A673 (cell line): Measurements from ENCODE around the gene ATG7. TPM values are rescaled to one million over a fixed set of nuclear protein-coding genes. Genes with fewer than 3 reads are reported as not detected.
A peak's percentile ranks its signal among the peaks of the same experiment; 100 is the strongest.
"Not testable (repeated sequence)": the region's sequence is repeated elsewhere in the genome, so short reads cannot be mapped to it uniquely, and the experiment has no call there.

Experiments
- BruUV-seq: library from RNA; stranded (reverse); fragments of 400-500 nt; replicated peaks from 2 replicates; lab custom pipeline; 2021; lab: Mats Ljungman, UMichigan
- CTCF ChIA-PET: fragments of 300-600 bp; sonication (Branson Sonifier 250); formaldehyde crosslinking; loops from one replicate; lab custom pipeline; 2022; ENCODE audit warnings: antibody characterized with exemption; lab: Charles Lee
- POLR2A ChIA-PET: fragments of 300-600 bp; sonication (Branson Sonifier 250); formaldehyde crosslinking; loops from one replicate; lab custom pipeline; 2022; ENCODE audit warnings: antibody characterized with exemption; ENCODE audit not compliant: low non-redundant PET; lab: Charles Lee
- DNase-seq: peaks from one replicate; pipeline ENCODE4 v3.0.0-alpha.2; 2015; ENCODE audit warnings: low spot score
- H3K27ac ChIP-seq: fragments of 200-600 bp; sonication (generic); 2 replicates; pipeline ENCODE4 v1.5.1; 2016; ENCODE audit warnings: mixed run types, low read depth, mild to moderate bottlenecking, mixed read lengths, antibody characterized with exemption, low read length; ENCODE audit not compliant: poor library complexity, severe bottlenecking
- H3K27me3 ChIP-seq: fragments of 200-600 bp; sonication (generic); replicated peaks from 2 replicates; pipeline ENCODE4 v1.6.1; 2017; ENCODE audit warnings: mixed run types, low read depth, mild to moderate bottlenecking, mixed read lengths, antibody characterized with exemption, low read length; ENCODE audit not compliant: insufficient read depth, poor library complexity
- H3K36me3 ChIP-seq: fragments of 200-600 bp; sonication (generic); 2 replicates; pipeline ENCODE4 v1.6.1; 2016; ENCODE audit warnings: mixed run types, mild to moderate bottlenecking, mixed read lengths, antibody characterized with exemption, low read length; ENCODE audit not compliant: insufficient read depth, poor library complexity, severe bottlenecking
- H3K4me1 ChIP-seq: fragments of 200-600 bp; sonication (generic); 2 replicates; pipeline ENCODE4 v1.6.1; 2017; ENCODE audit warnings: mixed run types, mild to moderate bottlenecking, mixed read lengths, antibody characterized with exemption, low read length; ENCODE audit not compliant: insufficient read depth, poor library complexity, severe bottlenecking
- H3K4me3 ChIP-seq: fragments of 200-600 bp; sonication (generic); 2 replicates; pipeline ENCODE4 v1.5.1; 2016; ENCODE audit warnings: low read depth, mixed run types, mild to moderate bottlenecking, mixed read lengths, low read length; ENCODE audit not compliant: poor library complexity, severe bottlenecking
- H3K9me3 ChIP-seq: fragments of 200-600 bp; sonication (generic); 2 replicates; pipeline ENCODE4 v1.6.1; 2016; ENCODE audit warnings: mixed run types, low read depth, mild to moderate bottlenecking, mixed read lengths, antibody characterized with exemption, low read length; ENCODE audit not compliant: poor library complexity, severe bottlenecking
- EZH2 ChIP-seq: fragments of 200-600 bp; sonication (generic); IDR thresholded peaks from 2 replicates; pipeline ENCODE4 v1.6.1; 2017; ENCODE audit warnings: borderline replicate concordance, low read depth, mild to moderate bottlenecking, mixed read lengths, antibody characterized with exemption, low read length; ENCODE audit not compliant: poor library complexity, severe bottlenecking
- intact Hi-C: fragments of 100-400 bp; cut with micrococcal nuclease; formaldehyde crosslinking; loops from one replicate; pipeline ENCODE4 v1.10.0; 2022; ENCODE audit not compliant: unreplicated experiment
- total RNA-seq: library from RNA; stranded (reverse); gene quantifications from 2 replicates; pipeline ENCODE4 v1.2.3, GENCODE V29; 2021
- TF ChIP-seq, protein P1 (sequence below): fragments of 300-800, 200-600 bp; sonication (generic); conservative IDR thresholded peaks from 2 replicates; pipeline ENCODE4 v1.5.1; 2017; ENCODE audit warnings: low read depth, mild to moderate bottlenecking, antibody characterized with exemption, low read length, moderate library complexity, mixed read lengths

Gene ATG7
- total RNA-seq, 1 experiment from 2014 or later = 30.9 TPM

DNA sequence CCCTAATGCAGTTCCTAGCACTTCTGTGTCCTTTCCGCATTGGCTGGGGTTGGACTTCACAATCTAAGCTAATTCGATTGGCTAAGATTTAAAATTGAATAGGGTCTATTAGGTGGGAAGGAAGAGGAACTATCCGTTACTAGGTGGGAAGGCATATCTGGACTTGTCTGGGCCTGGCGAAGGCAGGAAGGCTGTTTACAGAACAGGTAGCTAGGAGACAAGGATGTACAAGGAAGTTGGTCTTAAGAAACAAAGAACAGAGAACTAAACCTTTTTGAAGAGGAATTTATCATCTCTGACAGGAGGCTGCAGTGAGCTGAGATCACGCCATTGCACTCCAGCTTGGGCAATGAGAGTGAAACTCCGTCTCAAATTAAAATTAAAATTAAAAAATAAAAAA lies 17.3 kb upstream of the ATG7 start:
- H3K4me1 ChIP-seq = no peaks in the 10 kb centered on the region
- CTCF ChIA-PET = no interaction called here
- H3K9me3 ChIP-seq = no peaks in the 10 kb centered on the region
- no peak for DNase-seq
- H3K27me3 ChIP-seq = no peaks in the 10 kb centered on the region
- TF ChIP-seq, protein P1, sequence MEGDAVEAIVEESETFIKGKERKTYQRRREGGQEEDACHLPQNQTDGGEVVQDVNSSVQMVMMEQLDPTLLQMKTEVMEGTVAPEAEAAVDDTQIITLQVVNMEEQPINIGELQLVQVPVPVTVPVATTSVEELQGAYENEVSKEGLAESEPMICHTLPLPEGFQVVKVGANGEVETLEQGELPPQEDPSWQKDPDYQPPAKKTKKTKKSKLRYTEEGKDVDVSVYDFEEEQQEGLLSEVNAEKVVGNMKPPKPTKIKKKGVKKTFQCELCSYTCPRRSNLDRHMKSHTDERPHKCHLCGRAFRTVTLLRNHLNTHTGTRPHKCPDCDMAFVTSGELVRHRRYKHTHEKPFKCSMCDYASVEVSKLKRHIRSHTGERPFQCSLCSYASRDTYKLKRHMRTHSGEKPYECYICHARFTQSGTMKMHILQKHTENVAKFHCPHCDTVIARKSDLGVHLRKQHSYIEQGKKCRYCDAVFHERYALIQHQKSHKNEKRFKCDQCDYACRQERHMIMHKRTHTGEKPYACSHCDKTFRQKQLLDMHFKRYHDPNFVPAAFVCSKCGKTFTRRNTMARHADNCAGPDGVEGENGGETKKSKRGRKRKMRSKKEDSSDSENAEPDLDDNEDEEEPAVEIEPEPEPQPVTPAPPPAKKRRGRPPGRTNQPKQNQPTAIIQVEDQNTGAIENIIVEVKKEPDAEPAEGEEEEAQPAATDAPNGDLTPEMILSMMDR = no peak
- TF ChIP-seq EZH2 = no peak
- no TSS peak for BruUV-seq
- no peaks in the 10 kb centered on the region for H3K36me3 ChIP-seq
- no peak overlapping the region for H3K27ac ChIP-seq
- no peak overlapping the region for H3K4me3 ChIP-seq
- intact Hi-C loops = no loop called here
- POLR2A ChIA-PET = no interaction called here

DNA sequence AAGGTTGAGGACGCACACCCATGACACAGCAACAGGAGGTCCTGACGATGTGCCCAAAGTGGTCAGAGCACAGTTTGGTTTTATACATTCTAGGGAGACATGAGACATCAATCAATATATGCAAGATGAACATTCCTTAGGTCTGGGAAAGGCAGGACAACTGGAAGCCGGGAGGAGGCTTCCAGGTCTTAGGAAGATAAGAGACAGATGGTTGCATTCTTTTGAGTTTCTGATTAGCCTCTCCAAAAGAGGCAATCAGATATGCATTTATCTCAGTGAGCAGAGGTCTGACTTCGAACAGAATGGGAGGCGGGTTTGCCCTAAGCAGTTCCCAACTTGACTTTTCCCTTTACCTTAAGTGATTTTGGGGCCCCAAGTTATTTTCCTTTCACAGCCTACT lies 16.7 kb upstream of the ATG7 start:
- DNase-seq, POLR2A ChIA-PET, CTCF ChIA-PET, H3K4me1 ChIP-seq, intact Hi-C loops, BruUV-seq, H3K27me3 ChIP-seq, H3K4me3 ChIP-seq, H3K9me3 ChIP-seq, H3K36me3 ChIP-seq, H3K27ac ChIP-seq: not testable (repeated sequence)

DNA sequence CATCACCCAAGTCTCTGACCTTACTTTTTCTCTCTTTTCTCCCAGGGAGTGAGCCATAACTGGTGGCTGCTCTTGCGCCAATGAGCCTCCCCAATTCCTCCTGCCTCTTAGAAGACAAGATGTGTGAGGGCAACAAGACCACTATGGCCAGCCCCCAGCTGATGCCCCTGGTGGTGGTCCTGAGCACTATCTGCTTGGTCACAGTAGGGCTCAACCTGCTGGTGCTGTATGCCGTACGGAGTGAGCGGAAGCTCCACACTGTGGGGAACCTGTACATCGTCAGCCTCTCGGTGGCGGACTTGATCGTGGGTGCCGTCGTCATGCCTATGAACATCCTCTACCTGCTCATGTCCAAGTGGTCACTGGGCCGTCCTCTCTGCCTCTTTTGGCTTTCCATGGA lies 13.2 kb upstream of the ATG7 start:
- Histone ChIP-seq H3K4me1 (no peaks in the 10 kb centered on the region), H3K27me3 (no peaks in the 10 kb centered on the region), H3K4me3 (no peak overlapping the region), H3K27ac (no peak overlapping the region), H3K36me3 (no peaks in the 10 kb centered on the region), H3K9me3 (no peaks in the 10 kb centered on the region)
- TF ChIP-seq, protein P1 = no peak
- TF ChIP-seq EZH2 = no peak
- ChIA-PET CTCF (no interaction called here), POLR2A (no interaction called here)
- DNase-seq = no peak
- no TSS peak for BruUV-seq
- intact Hi-C loops = no loop called here

DNA sequence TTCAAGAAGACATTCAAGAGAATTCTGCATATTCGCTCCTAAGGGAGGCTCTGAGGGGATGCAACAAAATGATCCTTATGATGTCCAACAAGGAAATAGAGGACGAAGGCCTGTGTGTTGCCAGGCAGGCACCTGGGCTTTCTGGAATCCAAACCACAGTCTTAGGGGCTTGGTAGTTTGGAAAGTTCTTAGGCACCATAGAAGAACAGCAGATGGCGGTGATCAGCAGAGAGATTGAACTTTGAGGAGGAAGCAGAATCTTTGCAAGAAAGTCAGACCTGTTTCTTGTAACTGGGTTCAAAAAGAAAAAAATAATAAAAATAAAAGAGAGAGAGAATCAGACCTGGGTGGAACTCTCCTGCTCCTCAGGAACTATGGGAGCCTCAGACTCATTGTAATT lies 11.7 kb upstream of the ATG7 start:
- intact Hi-C loops = loop anchor here (1.0 kb wide), 1 partner anchor 75 kb away; no protein-coding TSS in a partner anchor
- BruUV-seq = no TSS peak
- no peak overlapping the region for H3K4me3 ChIP-seq
- POLR2A ChIA-PET = no interaction called here
- TF ChIP-seq, protein P1 = peak; percentile 48
- no peak for TF ChIP-seq EZH2
- no peak for DNase-seq
- no peaks in the 10 kb centered on the region for H3K9me3 ChIP-seq
- no peaks in the 10 kb centered on the region for H3K27me3 ChIP-seq
- CTCF ChIA-PET = no interaction called here
- no peak overlapping the region for H3K27ac ChIP-seq
- H3K4me1 ChIP-seq = no peaks in the 10 kb centered on the region
- no peaks in the 10 kb centered on the region for H3K36me3 ChIP-seq
